OCI-LY3 (cell line): ENCODE results near the gene EGF.

Source experiments
- EZH2phosphoT487 ChIP-seq: fragments of 200-600 bp; shearing (Covaris generic); IDR thresholded peaks from 2 replicates; pipeline ENCODE4 v1.6.1; 2018; ENCODE audit warnings: antibody characterized with exemption, mixed run types, low read depth
- TF ChIP-seq, protein P1 (sequence below): fragments of 200-600, 300-600 bp; sonication (generic); IDR thresholded peaks from 2 replicates; pipeline ENCODE4 v1.5.1; 2014; ENCODE audit warnings: antibody characterized with exemption, low read length, low read depth

GRCh38 chr4:110034026-110034393 lies 121.3 kb downstream of the EGF start:
- TF ChIP-seq, protein P1, sequence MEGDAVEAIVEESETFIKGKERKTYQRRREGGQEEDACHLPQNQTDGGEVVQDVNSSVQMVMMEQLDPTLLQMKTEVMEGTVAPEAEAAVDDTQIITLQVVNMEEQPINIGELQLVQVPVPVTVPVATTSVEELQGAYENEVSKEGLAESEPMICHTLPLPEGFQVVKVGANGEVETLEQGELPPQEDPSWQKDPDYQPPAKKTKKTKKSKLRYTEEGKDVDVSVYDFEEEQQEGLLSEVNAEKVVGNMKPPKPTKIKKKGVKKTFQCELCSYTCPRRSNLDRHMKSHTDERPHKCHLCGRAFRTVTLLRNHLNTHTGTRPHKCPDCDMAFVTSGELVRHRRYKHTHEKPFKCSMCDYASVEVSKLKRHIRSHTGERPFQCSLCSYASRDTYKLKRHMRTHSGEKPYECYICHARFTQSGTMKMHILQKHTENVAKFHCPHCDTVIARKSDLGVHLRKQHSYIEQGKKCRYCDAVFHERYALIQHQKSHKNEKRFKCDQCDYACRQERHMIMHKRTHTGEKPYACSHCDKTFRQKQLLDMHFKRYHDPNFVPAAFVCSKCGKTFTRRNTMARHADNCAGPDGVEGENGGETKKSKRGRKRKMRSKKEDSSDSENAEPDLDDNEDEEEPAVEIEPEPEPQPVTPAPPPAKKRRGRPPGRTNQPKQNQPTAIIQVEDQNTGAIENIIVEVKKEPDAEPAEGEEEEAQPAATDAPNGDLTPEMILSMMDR, result no peak
- no peak for TF ChIP-seq EZH2phosphoT487
